EL (cell line): ENCODE measurements around the gene NFIC.
"Not testable (repeated sequence)": the region's sequence is repeated elsewhere in the genome, so short reads cannot be mapped to it uniquely, and the experiment has no call there.

Experiments used
- DNase-seq: peaks from one replicate; pipeline ENCODE4 v3.0.0-alpha.2; 2016

NFIC gene

DNA sequence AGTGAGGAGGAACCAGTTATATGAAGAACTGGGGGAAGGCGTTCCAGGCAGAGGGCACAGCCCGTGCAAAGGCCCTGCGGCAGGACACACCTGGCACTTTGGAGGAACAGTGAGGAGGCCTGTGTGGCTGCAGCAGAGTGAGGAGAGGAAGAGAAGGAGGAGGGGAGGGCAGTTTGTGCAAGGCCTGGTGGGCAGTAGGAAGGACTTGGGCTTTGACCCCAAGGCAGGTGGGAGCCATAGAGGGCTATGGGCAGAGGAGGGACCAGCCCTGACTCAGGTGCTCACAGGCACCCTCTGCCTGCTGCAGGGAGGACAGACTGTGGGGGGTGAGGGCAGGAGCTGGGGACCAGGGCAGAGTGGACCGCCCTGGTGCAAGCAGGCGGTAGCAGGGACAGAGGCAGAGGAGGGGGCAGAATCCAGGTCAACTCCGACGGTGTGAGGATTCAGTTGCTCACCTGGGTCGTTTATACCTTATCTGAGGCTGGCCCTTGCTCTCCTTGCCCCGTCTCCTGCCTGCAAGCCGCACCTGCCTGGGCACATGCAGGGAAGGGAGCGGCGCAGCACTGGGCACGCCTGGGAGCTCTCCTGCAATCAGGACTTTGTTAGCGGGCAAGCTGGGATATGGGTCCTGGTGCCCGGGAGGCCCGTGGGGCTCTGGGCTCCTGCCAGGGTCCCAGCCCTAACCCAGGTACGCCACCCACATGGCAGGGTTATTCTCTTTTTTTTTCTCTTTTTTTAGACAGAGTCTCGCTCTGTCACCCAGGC lies 34.8 kb downstream of the NFIC start:
- no peak for DNase-seq

DNA sequence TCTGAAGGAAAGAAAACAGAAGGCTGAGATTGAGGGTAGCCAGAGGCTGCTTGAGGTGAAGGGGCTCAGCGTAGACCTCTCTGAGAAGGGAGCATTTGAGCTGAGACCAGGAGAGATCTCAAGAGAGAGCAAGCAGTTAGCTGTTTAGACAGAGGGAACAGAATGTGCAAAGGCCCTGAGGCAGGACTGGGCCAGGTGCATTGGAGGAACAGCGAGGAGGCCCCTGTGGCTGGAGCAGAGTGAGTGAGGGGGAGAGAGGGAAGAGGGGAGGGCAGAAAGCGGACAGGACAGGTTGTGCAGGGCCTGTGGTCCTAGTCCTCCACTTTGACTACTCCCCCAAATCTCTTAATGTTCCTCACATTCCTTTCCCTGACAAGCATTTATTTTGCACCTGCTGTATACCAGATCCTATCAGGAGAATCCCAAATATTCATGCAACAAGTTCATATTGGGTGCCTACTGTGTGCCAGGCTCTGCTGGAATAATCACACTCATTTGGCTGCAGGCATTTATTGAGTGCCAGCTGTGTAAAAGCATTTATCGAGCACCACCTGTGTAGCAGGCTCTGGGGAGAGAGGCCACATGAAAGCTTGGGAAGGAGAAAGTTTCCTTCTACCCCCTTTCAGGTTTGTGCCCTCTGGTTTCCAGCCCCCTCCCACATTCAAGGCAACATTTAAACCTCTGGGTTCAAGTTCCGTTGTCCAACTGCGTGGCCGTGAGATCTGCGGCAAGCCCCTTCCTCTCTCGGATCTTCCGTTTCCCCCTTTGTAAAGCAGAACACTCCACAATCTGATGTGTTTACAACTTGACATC lies 36.5 kb downstream of the NFIC start:
- no peak for DNase-seq

DNA sequence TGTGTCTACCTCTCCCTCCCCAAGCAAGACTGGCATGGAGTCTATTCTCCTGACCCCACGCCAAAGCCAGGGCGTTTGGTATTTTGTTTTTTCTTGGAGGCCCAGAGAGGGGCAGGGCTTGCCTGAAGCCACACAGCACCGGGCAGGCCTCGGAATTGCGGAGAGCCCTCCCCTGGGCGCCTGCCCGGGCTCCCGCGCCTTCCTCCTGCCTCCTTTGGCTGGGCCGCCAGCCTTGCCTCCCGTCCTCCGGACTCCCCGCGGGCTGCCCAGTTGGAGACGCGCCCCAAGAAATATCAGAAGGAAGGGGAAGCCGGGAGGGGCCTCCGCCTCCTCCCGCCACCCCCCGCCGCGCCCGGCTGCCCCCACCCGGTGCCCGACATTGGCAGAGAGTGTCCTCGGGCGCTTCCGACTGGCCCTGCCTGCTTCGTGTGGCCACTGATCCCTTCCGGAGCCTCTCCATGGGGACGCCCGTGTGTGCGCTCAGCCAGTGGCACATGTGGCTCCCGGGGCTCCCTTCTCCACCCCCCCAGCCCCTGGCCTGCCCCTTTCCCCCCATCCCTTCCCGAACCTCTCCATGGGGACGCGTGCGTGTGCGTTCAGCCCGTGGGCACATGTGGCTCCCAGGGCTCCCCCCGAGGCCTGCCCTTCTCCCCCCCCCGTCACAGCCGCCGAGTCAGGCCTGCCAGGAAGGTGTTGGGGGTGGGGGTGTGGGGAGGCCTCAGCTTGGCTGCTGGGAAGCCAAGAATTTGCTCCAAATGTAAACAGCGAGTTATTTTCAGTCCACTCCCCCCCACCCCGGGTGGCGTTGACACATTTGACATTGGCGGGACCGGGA lies 37.3 kb downstream of the NFIC start:
- peak; percentile 89 for DNase-seq

DNA sequence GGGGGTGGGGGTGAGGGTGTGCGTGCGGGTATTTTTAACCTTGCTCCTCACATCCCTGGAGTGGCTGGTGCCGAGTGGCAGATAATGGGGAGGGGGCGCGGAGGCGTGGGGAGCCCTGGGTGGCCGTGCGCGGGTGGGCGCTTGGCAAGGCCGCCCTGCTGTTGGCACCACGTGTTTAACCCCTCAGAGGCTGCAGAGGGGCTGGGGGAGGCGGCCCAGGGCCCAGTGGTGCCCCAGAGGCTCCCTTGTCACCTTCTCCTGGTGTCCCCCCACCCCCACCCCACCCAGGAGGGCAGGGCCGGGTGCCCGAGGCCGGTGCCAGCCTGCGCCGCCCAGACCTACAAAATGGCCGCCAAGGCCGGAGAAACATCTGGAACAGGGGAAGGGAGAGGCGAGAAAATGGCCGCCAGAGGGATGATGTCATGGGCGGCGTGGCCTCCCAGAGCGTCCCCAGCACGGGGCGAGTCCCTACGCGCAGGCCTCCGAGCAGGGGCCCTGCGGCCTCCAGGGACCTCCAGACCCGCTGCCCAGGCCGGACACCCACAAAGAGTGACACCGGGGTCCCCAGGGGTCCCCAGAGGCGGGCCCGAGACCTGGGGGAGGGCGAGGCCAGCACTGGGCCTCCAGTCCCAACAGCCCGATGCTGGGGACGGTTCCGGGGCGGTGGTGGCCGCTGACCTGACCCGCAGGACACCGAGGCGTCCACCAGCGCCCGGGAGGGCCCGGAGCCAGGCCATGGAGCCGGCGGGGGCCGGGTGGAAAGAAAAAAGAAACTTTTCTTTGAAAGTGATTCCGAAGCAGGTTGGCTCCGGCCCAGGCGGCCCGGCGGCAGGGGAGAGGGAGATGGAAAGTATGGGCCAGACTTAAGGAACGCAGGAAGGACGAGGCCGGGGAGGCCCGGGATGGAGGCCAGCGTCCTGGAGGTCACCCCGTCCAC lies 38.2 kb downstream of the NFIC start:
- peak; percentile 75 for DNase-seq

DNA sequence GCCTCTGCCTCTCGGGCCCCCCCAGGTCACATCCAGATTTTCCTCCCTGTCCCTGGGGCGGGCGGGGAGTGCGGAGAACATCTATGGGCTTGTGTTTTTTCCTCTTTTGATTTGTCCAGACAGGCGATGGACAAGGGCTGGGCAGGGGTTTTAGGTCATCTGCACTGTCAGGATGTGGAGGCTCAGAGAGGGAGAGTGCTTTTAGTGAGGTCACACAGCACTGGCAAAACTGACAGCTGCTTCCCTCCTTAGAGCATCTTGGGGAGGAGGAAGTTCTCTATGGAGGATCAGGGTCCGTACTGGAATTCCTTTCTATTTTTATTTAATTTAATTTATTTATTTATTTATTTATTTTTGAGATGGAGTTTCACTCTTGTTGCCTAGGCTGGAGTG lies 38.9 kb downstream of the NFIC start:
- no peak for DNase-seq

DNA sequence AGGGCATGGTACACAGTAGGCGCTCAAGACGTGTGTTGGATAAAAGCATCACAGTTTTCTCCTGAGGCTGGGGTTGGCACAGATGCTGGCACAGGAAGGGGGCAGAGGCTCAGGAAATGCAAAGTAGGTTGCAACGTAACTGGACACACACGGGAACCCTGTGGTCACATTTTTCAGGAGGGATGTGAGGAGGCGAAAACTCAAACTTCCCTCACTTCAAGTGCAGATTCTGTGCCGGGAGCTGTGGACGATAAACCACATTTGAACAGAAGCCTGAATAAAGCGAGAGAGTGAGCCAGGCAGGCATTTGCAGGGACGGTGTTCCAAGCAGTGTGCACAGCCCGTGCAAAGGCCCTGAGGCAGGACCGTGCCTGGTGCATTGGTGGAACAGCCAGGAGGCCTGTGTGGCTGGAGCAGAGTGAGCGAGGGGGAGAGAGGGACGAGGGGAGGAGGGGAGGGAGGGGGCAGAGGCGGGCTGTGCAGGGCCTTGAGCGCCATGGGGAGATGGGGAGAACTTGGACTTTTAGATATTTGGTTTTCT lies 40.3 kb downstream of the NFIC start:
- DNase-seq: no peak

DNA sequence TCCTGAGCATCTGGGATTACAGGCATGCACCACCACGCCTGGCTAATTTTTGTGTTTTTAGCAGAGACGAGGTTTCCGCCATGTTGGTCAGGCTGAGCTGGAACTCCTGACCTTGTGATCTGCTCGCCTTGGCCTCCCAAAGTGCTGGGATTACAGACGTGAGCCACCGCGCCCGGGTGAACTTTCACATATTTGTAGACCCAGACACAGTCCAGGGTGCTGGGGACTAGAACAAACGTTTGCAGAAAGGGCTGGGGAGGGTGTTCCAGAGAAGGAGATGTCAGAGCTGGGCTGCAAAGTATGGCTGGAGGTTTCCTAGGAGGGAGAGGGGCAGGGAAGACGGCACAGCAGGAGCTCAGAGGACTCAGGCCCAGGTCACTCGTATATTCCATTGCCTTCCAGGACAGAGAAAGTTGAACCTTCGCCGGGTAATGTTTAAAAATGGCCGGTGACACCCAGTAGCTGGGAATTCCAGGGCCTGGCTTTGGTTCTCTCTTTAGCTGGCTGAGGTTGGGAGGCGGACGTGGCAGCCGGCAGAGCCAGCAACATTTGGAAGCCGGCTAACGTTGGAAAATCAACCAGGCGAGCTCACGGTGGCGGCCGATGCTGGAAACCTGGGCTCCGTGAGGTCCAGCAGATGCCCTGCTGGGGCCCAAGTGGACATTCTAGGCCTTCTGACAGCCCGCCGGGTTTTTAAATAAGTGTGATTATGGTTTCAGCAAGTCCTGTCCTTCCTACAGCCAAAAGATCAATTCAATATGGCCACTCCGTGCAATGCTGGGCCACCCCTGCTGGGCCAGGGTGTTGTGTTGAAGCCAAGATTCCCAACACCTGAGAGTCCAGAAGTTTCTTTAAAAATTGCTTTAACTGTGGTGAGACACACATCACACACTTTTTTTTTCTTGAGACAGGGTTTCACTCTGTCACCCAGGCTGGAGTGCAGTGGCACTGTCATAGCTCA lies 41.5 kb downstream of the NFIC start:
- DNase-seq: no peak

DNA sequence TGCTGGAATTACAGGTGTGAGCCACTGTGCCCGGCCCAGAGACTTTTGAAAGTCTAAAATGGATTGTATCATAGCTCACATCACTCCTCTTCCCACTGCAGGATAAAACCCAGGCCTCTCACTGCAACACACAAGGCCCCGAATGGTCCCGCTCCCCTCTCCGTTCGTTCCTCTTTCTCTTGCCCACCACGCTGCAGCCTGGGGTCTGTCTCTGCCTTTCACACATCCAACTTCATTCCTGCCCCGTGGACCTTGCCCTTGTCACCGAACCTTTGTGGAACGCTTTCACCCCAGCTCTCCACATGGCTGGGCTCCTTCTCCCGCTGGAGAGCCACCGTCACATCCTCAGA lies 42.6 kb downstream of the NFIC start:
- DNase-seq: no peak

DNA sequence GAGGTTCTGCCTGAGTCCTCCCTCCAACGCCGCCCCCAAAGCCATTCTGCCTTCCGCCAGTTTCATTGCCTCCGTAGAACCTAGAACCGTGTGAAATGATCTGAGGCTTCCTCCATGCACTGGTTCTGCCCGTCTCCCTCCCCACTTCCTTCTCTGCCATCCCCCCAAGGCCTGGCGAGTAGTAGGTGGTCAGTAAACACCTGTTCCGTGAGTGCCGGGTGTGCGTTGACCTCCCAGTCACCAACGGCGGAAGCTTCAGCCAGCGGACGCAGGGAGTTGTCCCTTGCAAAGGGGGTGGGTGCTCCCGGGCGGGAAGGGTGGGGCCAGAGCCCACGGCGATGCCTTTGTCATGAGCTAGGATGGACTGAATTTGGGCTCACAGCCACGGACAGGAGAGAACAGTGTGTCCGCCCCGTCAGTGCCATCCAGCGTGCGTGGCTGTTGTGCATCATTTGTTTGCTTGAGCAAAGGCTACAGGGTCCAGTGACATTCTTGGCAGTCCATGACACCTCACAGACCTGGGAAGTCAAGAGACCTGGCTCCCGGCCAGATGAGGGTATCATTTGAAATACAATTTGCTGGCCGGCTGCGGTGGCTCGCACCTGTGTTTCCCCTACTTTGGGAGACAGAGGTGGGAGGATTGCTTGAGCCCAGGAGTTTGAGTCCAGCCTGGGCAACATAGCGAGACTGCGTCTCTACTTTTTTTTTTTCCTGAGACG lies 43.1 kb downstream of the NFIC start:
- DNase-seq: no peak

DNA sequence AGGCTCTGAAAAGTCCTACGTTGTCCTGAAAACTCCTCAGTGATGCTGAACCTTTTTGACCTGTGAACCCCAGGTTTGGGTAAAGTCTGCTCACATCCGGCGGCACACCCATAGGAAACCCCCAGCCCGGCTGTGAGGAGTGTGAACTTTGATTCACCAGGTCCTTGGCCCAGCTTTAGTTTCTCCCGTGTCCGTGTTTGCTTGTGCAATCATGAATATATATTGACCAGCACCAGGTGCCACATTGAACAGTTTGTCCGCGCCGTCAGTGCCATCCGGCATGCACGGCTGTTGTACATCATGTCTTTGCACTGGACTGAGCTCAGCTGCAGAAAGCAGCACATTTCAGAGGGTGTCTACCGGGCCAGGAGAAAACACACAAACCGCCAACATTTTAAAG lies 45.3 kb downstream of the NFIC start:
- DNase-seq: no peak

DNA sequence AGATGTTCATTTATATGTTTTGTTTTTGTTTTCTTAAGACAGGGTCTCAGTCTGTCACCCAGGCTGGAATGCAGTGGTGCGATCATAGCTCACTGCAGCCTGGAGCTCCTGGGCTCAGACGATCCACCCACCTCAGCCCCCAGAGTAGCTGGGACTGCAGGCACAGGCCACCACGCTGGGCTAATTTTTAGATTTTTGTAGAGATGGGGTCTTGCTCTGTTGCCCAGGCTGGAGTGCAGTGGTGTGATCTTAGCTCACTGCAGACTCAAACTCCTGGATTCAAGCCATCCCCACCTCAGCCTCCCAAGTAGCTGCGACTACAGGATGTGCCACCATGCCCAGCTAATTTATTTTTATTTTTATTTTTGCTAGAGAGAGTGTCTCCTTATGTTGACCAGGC lies 45.7 kb downstream of the NFIC start:
- no peak for DNase-seq

DNA sequence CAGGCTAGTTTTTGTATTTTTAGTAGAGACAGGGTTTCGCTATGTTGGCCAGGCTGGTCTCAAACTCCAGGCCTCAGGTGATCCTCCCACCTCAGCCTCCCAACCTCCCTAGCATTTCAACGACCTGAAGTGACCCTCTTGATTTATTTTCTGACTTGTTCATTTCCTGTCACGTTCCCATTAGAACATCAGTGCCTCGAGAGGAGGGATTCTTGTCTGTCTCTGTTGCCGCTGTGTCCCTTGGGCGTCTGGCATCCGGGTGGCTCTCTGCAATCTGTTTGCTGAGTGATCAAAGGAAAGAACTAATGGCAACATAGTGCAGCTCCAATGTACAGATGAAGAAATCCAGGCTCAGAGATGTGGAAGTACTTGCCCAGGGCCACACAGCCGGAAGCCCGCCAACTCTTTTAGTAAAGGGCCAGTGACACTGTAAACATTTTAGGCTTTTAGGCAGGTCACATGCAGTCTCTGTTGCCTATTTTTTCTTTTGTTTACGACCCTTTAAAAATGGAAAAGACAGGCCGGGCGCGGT lies 47.5 kb downstream of the NFIC start:
- no peak for DNase-seq

DNA sequence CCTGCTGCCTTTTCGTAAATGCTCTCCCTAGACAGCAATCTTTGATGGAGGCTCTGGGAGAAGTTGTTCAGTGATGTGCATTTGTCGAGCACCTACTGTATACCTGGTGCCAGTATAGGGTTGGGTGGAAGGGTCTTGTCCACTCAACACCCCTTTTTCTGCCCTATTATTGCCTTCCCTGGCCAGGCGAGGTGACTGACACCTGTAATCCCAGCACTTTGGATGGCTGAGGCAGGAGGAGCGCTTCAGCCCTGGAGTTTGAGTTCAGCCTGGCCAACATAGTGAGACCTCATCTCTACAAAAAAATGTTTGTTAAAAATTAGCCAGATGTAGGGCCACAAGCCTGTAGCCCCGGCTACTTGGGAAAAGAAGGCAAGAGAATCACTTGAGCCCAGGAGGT lies 49.3 kb downstream of the NFIC start:
- no peak for DNase-seq

DNA sequence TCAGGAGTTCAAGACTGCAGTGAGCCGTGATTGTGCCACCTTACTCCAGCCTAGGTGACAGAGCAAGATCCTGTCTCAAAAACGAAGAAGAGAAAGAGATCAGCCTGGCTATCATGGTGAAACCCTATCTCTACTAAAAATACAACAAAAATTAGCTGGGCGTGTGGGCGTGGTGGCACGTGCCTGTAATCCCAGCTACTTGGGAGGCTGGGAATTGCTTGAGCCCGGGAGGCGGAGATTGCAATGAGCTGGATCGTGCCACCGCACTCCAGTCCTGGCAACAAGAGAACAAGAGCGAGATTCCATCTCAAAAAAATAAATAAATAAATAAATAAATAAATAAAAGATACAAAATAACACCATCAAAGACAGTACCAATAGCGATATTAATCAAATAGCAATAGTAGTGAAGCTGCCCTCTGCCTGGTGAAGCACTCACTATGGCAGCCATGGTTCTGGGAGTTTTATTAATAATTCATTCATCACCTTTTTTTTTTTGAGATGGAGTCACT lies 53.9 kb downstream of the NFIC start:
- no peak for DNase-seq

DNA sequence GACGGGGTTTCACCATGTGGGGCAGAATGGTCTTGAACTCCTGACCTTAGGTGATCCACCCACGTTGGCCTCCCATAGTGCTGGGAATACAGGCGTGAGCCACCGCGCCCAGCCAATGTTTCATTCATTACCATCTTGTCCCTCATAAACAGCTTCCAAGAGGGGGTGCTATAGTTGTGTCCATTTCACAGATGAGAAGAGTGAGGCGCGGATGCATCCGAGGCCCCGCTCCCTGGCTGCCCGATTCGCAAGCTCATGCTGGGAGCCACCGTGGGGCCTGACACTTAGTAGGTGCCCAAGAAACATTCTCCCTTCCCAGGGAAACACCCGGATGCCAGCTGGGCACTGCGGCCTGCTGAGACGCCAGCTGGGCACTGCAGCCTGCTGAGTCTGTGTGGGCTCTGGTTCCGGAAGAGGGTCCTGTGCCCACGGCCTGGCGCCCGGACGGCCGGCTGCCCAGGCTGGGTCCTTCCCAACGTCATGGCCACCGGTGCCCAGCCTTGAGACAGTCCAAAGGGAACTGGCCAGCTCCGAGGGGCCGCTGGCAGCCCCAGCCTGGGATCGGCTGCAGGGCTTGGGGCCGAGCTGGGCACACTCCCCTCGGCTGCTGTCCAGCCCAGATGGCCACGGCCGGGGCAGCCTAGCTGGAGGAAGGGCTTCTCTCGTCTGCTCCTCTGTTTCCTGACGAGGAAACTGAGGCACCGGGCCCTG lies 54.7 kb downstream of the NFIC start:
- no peak for DNase-seq

DNA sequence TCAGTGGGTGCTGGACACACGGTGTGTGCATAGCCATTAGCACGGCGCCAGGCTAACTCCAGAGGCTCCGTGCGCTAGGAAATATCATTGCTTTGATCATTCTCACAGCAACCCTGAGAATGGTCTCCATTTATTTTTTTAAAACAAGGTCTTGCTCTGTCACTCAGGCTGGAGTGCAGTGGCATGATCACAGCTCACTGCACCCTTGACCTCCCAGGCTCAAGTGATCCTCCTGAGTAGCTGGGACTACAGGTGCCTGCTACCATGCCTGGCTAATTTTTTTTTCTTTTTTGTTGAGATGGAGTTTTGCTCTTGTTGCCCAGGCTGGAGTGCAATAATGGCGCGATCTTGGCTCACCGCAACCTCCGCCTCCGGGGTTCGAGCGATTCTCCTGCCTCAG lies 55.3 kb downstream of the NFIC start:
- DNase-seq: not testable (repeated sequence)

DNA sequence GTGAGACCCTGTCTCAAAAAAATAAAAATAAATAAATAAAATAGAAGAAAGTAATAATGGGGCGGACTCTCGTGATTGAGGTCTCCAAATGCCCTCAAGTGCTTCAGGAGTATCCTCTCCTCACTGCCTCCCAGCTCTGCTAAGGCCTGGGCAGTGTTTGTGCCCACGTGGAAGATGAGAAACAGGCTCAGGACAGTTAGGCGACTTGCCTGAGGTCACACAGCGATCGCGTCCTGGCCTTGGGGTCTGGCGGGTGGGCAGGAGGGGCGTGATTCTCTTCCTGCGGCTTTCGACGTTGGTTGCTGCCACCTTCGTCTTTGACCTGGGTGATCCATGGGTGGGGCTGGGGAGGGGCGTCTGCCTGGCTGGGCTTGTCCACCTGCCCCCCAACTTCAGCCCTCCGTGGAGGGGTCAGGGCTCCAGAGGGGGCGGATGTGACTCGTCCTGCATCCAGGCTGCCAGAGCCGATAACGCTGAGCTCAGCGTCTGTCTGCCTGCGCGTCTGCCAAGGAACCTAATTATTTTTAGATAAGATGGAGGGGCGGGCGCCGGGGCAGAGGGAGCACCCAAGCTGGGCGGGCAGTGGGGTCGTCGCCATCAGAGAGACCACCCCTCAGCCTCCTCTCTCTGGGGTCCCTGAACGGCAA lies 56.9 kb downstream of the NFIC start:
- DNase-seq: no peak

DNA sequence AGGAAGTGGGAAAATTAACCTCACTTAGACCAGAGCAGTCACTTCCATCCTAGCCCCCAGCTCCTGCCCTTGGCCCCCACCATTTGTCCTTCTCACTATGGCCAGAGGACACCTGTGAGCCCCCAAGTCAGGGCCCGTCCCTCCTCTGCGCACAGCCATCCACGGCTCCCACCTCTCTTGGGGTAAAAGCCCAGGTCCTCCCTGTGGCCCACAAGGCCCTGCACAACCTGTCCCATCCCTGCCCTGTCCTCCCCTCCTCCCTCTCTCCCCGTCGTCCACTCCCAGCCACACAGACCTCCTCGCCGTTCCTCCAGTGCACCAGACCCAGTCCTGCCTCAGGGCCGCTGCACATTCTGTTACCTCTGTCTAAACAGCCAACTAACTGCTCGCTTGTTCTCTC lies 60.0 kb downstream of the NFIC start:
- no peak for DNase-seq

DNA sequence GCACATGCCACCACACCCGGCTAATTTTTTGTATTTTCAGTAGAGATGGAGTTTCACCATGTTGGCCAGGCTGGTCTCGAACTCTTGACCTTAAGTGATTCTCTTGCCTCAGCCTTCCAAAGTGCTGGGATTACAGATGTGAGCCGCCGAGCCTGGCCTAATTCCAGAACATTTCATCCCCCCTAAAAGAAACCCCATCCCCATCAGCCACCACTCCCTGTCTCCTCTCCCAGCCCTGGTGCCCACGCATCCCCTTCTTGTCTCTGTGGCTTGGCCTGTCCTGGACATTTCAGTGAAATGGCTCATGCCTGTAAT lies 63.9 kb downstream of the NFIC start:
- DNase-seq: not testable (repeated sequence)
